Skeletal muscle tissue (tissue), 4 donors: ENCODE results near the gene SORBS1. TPM values are rescaled to one million over a fixed set of nuclear protein-coding genes. Genes with fewer than 3 reads are reported as not detected.

ENCODE experiments used
- H3K27ac ChIP-seq: one replicate; pipeline ENCODE4 v1.7.0; 2013; ENCODE audit warnings: mild to moderate bottlenecking, low read depth, low read length, inconsistent platforms
- H3K27me3 ChIP-seq, 3 donors: one replicate each; pipeline ENCODE4 v1.7.0; 2013; ENCODE audit warnings: low read length in 3 of 3; ENCODE audit not compliant: control insufficient read depth in 3 of 3, insufficient read depth in 3 of 3
- H3K36me3 ChIP-seq, 3 donors: one replicate each; pipeline ENCODE4 v1.7.0; 2013; ENCODE audit warnings: low read length in 3 of 3; ENCODE audit not compliant: control insufficient read depth in 3 of 3, insufficient read depth in 3 of 3
- H3K4me1 ChIP-seq, 3 donors: one replicate each; pipeline ENCODE4 v1.7.0; 2013; ENCODE audit warnings: low read length in 3 of 3, mild to moderate bottlenecking in 3 of 3; ENCODE audit not compliant: control insufficient read depth in 3 of 3, insufficient read depth in 3 of 3
- H3K4me3 ChIP-seq, 3 donors: one replicate each; pipeline ENCODE4 v1.7.0; 2013; ENCODE audit warnings: low read length in 3 of 3
- H3K9ac ChIP-seq, 3 donors: one replicate each; pipeline ENCODE4 v1.7.0; 2013; ENCODE audit warnings: low read length in 3 of 3, mild to moderate bottlenecking in 3 of 3, moderate library complexity in 2 of 3, low read depth in 1 of 3
- H3K9me3 ChIP-seq, 3 donors: one replicate each; pipeline ENCODE4 v1.7.0; 2013; ENCODE audit warnings: low read length in 3 of 3; ENCODE audit not compliant: control insufficient read depth in 3 of 3
- total RNA-seq: library from RNA; depleted of rRNA; stranded (reverse); fragments of >200 nt; gene quantifications from one replicate; pipeline ENCODE4 v1.2.3, GENCODE V29; 2014
- donor health status: Osteomylitis.

SORBS1 gene
- total RNA-seq, 1 donor from 2014 or later: 66.8 TPM

- Histone ChIP-seq H3K9me3 (no peaks in the 10 kb centered on the region), H3K27ac (no peak overlapping the region), H3K36me3 (no peaks in the 10 kb centered on the region), H3K4me1 (peaks cover 4 to 6% (median 4%) of the 10 kb centered on the region in 3 donors), H3K9ac (no peak overlapping the region), H3K4me3 (no peak overlapping the region), H3K27me3 (no peaks in the 10 kb centered on the region)
Measured at GRCh38 chr10:95567903-95568630, 6.9 kb upstream of the SORBS1 start.

- H3K4me1 ChIP-seq: no peaks in the 10 kb centered on the region
- H3K27me3 ChIP-seq: no peaks in the 10 kb centered on the region
- no peaks in the 10 kb centered on the region for H3K36me3 ChIP-seq
- H3K4me3 ChIP-seq: no peak overlapping the region
- no peak overlapping the region for H3K9ac ChIP-seq
- no peaks in the 10 kb centered on the region for H3K9me3 ChIP-seq
- H3K27ac ChIP-seq: no peak overlapping the region
Measured at GRCh38 chr10:95566136-95566535, 5.0 kb upstream of the SORBS1 start.

- Histone ChIP-seq H3K27ac (no peak overlapping the region), H3K27me3 (no peaks in the 10 kb centered on the region)
Measured at GRCh38 chr10:95565336-95565735, 4.2 kb upstream of the SORBS1 start.

GRCh38 chr10:95564291-95564690 lies 3.1 kb upstream of the SORBS1 start:
- Histone ChIP-seq H3K4me3 (no peak overlapping the region), H3K27ac (no peak overlapping the region), H3K4me1 (peaks cover 9 to 12% (median 10%) of the 10 kb centered on the region in 3 donors), H3K27me3 (no peaks in the 10 kb centered on the region), H3K9me3 (no peaks in the 10 kb centered on the region), H3K9ac (no peak overlapping the region), H3K36me3 (no peaks in the 10 kb centered on the region)

More at GRCh38 chr10:95565336-95565735, 4.2 kb upstream of the SORBS1 start:
- H3K4me3 ChIP-seq: no peak overlapping the region
- H3K9me3 ChIP-seq: no peaks in the 10 kb centered on the region
- no peaks in the 10 kb centered on the region for H3K36me3 ChIP-seq
- peaks cover under 1 to 4% (median 3%) of the 10 kb centered on the region in 3 donors for H3K4me1 ChIP-seq
- no peak overlapping the region for H3K9ac ChIP-seq

- H3K27ac ChIP-seq: no peak overlapping the region
- no peaks in the 10 kb centered on the region for H3K36me3 ChIP-seq
- H3K4me3 ChIP-seq: no peak overlapping the region
- H3K4me1 ChIP-seq: peaks cover 17 to 30% (median 18%) of the 10 kb centered on the region in 3 donors
- H3K27me3 ChIP-seq: no peaks in the 10 kb centered on the region
- no peak overlapping the region for H3K9ac ChIP-seq
- no peaks in the 10 kb centered on the region for H3K9me3 ChIP-seq
Measured at GRCh38 chr10:95562341-95562965, 1.3 kb upstream of the SORBS1 start.

GRCh38 chr10:95561864-95562177 lies 650 bp upstream of the SORBS1 start:
- Histone ChIP-seq H3K4me3 (peak overlapping the region; percentile 59 to 67 (median 64)), H3K27ac (peak overlapping the region; percentile 71), H3K36me3 (no peaks in the 10 kb centered on the region), H3K27me3 (no peaks in the 10 kb centered on the region), H3K9ac (peak overlapping the region in 1 of 3 donors; percentile 58), H3K9me3 (no peaks in the 10 kb centered on the region), H3K4me1 (peaks cover 18 to 36% (median 21%) of the 10 kb centered on the region in 3 donors)

GRCh38 chr10:95560278-95561176 lies 644 bp downstream of the SORBS1 start:
- peak overlapping the region; percentile 81 to 91 (median 90) for H3K9ac ChIP-seq
- peak overlapping the region; percentile 89 to 98 (median 93) for H3K4me3 ChIP-seq
- peak overlapping the region; percentile 73 for H3K27ac ChIP-seq
- no peaks in the 10 kb centered on the region for H3K27me3 ChIP-seq
- no peaks in the 10 kb centered on the region for H3K36me3 ChIP-seq
- no peaks in the 10 kb centered on the region for H3K9me3 ChIP-seq
- H3K4me1 ChIP-seq: peaks cover 18 to 42% (median 25%) of the 10 kb centered on the region in 3 donors

GRCh38 chr10:95559896-95560277 lies 1.3 kb downstream of the SORBS1 start:
- peaks cover 18 to 43% (median 25%) of the 10 kb centered on the region in 3 donors for H3K4me1 ChIP-seq

DNA sequence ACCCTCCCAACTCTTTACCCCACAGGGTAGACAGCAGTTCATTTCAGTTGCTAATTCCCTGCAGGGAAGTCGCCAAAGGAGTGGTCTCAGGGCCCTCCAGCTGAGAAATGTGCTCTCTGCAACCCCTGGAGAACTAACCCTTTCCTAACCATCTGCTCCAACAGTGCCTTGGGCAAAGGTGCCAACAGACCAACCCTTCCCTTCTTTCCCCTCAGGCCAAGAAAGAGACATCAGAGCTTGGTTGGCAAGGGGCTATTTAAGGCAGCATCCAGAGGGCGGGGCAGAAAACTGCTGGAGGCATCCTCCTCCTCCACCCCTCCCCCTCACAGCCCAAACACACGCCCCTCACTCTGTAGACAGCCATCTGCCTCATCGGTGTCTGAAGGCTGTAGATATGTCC lies 1.7 kb downstream of the SORBS1 start:
- H3K36me3 ChIP-seq: no peaks in the 10 kb centered on the region
- H3K4me3 ChIP-seq: peak overlapping the region; percentile 36 to 98 (median 46)
- H3K9ac ChIP-seq: peak overlapping the region; percentile 20 to 54 (median 51)
- H3K27ac ChIP-seq: no peak overlapping the region
- H3K4me1 ChIP-seq: peaks cover 18 to 43% (median 25%) of the 10 kb centered on the region in 3 donors
- H3K27me3 ChIP-seq: no peaks in the 10 kb centered on the region
- H3K9me3 ChIP-seq: no peaks in the 10 kb centered on the region

More at GRCh38 chr10:95559896-95560277, 1.3 kb downstream of the SORBS1 start:
- no peaks in the 10 kb centered on the region for H3K27me3 ChIP-seq
- no peaks in the 10 kb centered on the region for H3K36me3 ChIP-seq
- H3K9ac ChIP-seq: peak overlapping the region; percentile 81 to 91 (median 90)
- H3K9me3 ChIP-seq: no peaks in the 10 kb centered on the region
- H3K27ac ChIP-seq: peak overlapping the region; percentile 73
- peak overlapping the region; percentile 89 to 98 (median 93) for H3K4me3 ChIP-seq
